Endothelial cell of umbilical vein (primary cell): ENCODE results near the gene MMP14. TPM values are rescaled to one million over a fixed set of nuclear protein-coding genes. Genes with fewer than 3 reads are reported as not detected.

ENCODE experiments used
- BruUV-seq: library from RNA; stranded (reverse); fragments of 400-500 nt; replicated peaks from 2 replicates; lab custom pipeline; 2021; lab: Mats Ljungman, UMichigan
- CTCF ChIA-PET: fragments of 300-600, 350-600 bp; sonication (Branson Sonifier 250); formaldehyde crosslinking; loops from one replicate; lab custom pipeline; 2021; ENCODE audit warnings: antibody characterized with exemption, inconsistent platforms; lab: Charles Lee
- POLR2A ChIA-PET: fragments of 300-600, 350-600 bp; sonication (Branson Sonifier 250); formaldehyde crosslinking; loops from one replicate; lab custom pipeline; 2021; ENCODE audit warnings: antibody characterized with exemption, inconsistent platforms; lab: Charles Lee
- DNase-seq: peaks from one replicate; pipeline ENCODE4 v3.0.0-alpha.2; 2011; ENCODE audit warnings: low read depth, low spot score
- FAIRE-seq: peaks from 2 replicates; lab custom pipeline; 2011; peaks lifted over from hg19 to GRCh38; lab: Jason Lieb, UNC
- H2AFZ ChIP-seq: 2 replicates; pipeline ENCODE4 v1.6.0; 2012; ENCODE audit warnings: low read depth, low read length, control low read depth, inconsistent platforms
- H3K27ac ChIP-seq: 2 replicates; pipeline ENCODE4 v1.5.1; 2011; ENCODE audit warnings: low read depth, mild to moderate bottlenecking, control low read depth, low read length, moderate library complexity; ENCODE audit not compliant: insufficient read depth
- H3K27me3 ChIP-seq, 2 experiments: 2 replicates each; pipeline versions ENCODE4 v1.6.0 to v1.6.1; 2011; ENCODE audit warnings: low read length in 2 of 2, mixed read lengths in 1 of 2; ENCODE audit not compliant: control insufficient read depth in 2 of 2, insufficient read depth in 2 of 2
- H3K36me3 ChIP-seq, 2 experiments: 2 replicates in 1 of 2; 3 replicates in 1 of 2; pipeline ENCODE4 v1.5.1; 2011; ENCODE audit warnings: low read length in 2 of 2, mild to moderate bottlenecking in 1 of 2, moderate library complexity in 1 of 2; ENCODE audit not compliant: control insufficient read depth in 2 of 2, insufficient read depth in 2 of 2; ENCODE audit errors: extremely low read depth in 1 of 2
- H3K4me1 ChIP-seq: 3 replicates; pipeline ENCODE4 v1.5.1; 2011; ENCODE audit warnings: mild to moderate bottlenecking, low read length; ENCODE audit not compliant: control insufficient read depth, insufficient read depth; ENCODE audit errors: extremely low read depth
- H3K4me2 ChIP-seq: 2 replicates; pipeline ENCODE4 v1.6.1; 2011; ENCODE audit warnings: low read length, control low read depth, mixed read lengths; ENCODE audit not compliant: insufficient read depth
- H3K4me3 ChIP-seq, 3 experiments: fragments of 200-600 bp in 1 of 3; sonication (generic), shearing (Covaris generic) in 1 of 3; replicated peaks in 1 of 3; 2 replicates each; pipeline ENCODE4 v1.5.1; 2011 to 2016; ENCODE audit warnings: control low read depth in 3 of 3, low read length in 3 of 3, mild to moderate bottlenecking in 2 of 3, inconsistent platforms in 1 of 3, low read depth in 1 of 3, moderate library complexity in 1 of 3; ENCODE audit not compliant: insufficient read depth in 1 of 3
- H3K79me2 ChIP-seq: 2 replicates; pipeline ENCODE4 v1.6.0; 2012; ENCODE audit warnings: low read length, inconsistent platforms; ENCODE audit not compliant: control insufficient read depth, insufficient read depth
- H3K9ac ChIP-seq: replicated peaks from 2 replicates; pipeline ENCODE3; 2011; ENCODE audit warnings: low read length, control low read depth; ENCODE audit not compliant: insufficient read depth; ENCODE audit errors: extremely low read depth
- H3K9me1 ChIP-seq: replicated peaks from 3 replicates; pipeline ENCODE4 v1.6.0; 2011; ENCODE audit warnings: mild to moderate bottlenecking, low read length; ENCODE audit not compliant: control insufficient read depth, insufficient read depth; ENCODE audit errors: extremely low read depth
- H3K9me3 ChIP-seq: replicated peaks from 2 replicates; pipeline ENCODE4 v1.5.1; 2012; ENCODE audit warnings: low read length, inconsistent platforms; ENCODE audit not compliant: control insufficient read depth, insufficient read depth
- H4K20me1 ChIP-seq: replicated peaks from 2 replicates; pipeline ENCODE3; 2011; ENCODE audit warnings: mild to moderate bottlenecking, low read length; ENCODE audit not compliant: control insufficient read depth, insufficient read depth; ENCODE audit errors: extremely low read depth
- EZH2 ChIP-seq: IDR thresholded peaks from 2 replicates; pipeline ENCODE4 v1.6.1; 2012; ENCODE audit warnings: borderline replicate concordance, low read depth, mild to moderate bottlenecking, moderate library complexity, low read length, inconsistent platforms; ENCODE audit not compliant: severe bottlenecking
- FOS ChIP-seq: IDR thresholded peaks from 2 replicates; pipeline ENCODE4 v1.6.1; 2011; ENCODE audit warnings: mild to moderate bottlenecking, low read length, moderate library complexity, borderline replicate concordance; ENCODE audit not compliant: insufficient read depth
- JUN ChIP-seq: IDR thresholded peaks from 2 replicates; pipeline ENCODE4 v1.6.1; 2011; ENCODE audit warnings: borderline replicate concordance, low read depth; ENCODE audit not compliant: insufficient read length, insufficient read depth
- dilution Hi-C: fragments of 300-500 bp; cut with MboI; formaldehyde crosslinking; loops from one replicate; pipeline ENCODE4 v1.15.0; 2019; ENCODE audit warnings: low sequenced_read_pairs; ENCODE audit not compliant: extremely low pct_ligation_motif_present
- intact Hi-C: fragments of 100-400 bp; cut with micrococcal nuclease; formaldehyde crosslinking; loops from one replicate; pipeline ENCODE4 v1.10.0; 2022
- polyA plus RNA-seq, 4 experiments: library from polyadenylated mRNA; depleted of rRNA in 3 of 4; stranded (reverse) in 3 of 4; unstranded in 1 of 4; fragments of >200 nt; gene quantifications; 2 replicates each; pipeline versions ENCODE4 v1.2.1 to v1.2.3, GENCODE V29; 2011 to 2012; ENCODE audit warnings: missing spikeins in 1 of 4
- total RNA-seq: library from RNA; stranded (reverse); gene quantifications from 2 replicates; pipeline ENCODE4 v1.2.3, GENCODE V29; 2021
- TF ChIP-seq, protein P1 (sequence below), 2 donors: IDR thresholded peaks; 1 replicate in 1 of 2; 2 replicates in 1 of 2; pipeline ENCODE4 v1.5.1; 2011; ENCODE audit warnings: low read length in 2 of 2, mild to moderate bottlenecking in 2 of 2, moderate library complexity in 2 of 2, control low read depth in 1 of 2, inconsistent platforms in 1 of 2, low read depth in 1 of 2; ENCODE audit not compliant: insufficient read depth in 1 of 2; ENCODE audit errors: extremely low read depth in 1 of 2

Gene MMP14
- total and polyA plus RNA-seq, 2 donors (not counting 3 experiments of a cell fraction or from before 2014, with no cell fraction given): 506 to 603 TPM

DNA sequence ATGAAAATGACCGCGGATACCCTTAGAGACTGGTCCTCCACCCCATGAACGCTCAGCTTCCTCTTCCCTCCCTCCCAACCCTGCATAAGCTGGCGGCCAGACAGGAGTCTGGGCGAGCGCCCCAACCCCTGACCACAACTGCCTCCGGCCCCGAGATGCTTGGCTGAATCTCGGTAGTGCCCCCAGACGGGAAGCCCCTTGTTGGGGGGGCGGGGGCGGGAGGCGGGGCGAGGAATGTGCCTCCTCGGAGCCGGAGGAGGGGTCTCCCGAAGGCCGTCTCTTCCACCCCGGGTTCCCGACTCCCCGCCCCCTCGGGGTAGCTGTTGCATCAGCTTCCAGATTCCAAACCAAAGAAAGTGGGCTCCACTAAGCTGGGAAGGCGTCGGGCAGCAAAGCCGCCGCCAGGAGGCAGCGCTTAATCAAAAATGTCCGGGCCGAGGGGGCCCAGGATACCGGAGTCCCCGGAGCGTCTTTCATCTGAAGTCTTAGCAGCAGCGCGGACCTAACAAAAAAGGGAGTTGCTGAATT lies 13.8 kb upstream of the MMP14 start:
- Histone ChIP-seq H3K36me3 (no peaks in the 10 kb centered on the region), H3K79me2 (no peaks in the 10 kb centered on the region), H3K4me2 (peak overlapping the region; percentile 82), H3K9me3 (no peaks in the 10 kb centered on the region), H4K20me1 (no peaks in the 10 kb centered on the region), H2AFZ (peak overlapping the region; percentile 72), H3K4me3 (peak overlapping the region; percentile 14 to 57 (median 32)), H3K9ac (peak overlapping the region; percentile 77), H3K4me1 (peaks cover 47% of the 10 kb centered on the region), H3K27me3 (no peaks in the 10 kb centered on the region), H3K27ac (peak overlapping the region; percentile 68), H3K9me1 (no peaks in the 10 kb centered on the region)
- DNase-seq (peak; percentile 91), FAIRE-seq (no peak)
- TF ChIP-seq JUN (no peak), FOS (no peak), EZH2 (no peak)
- TF ChIP-seq, protein P1, sequence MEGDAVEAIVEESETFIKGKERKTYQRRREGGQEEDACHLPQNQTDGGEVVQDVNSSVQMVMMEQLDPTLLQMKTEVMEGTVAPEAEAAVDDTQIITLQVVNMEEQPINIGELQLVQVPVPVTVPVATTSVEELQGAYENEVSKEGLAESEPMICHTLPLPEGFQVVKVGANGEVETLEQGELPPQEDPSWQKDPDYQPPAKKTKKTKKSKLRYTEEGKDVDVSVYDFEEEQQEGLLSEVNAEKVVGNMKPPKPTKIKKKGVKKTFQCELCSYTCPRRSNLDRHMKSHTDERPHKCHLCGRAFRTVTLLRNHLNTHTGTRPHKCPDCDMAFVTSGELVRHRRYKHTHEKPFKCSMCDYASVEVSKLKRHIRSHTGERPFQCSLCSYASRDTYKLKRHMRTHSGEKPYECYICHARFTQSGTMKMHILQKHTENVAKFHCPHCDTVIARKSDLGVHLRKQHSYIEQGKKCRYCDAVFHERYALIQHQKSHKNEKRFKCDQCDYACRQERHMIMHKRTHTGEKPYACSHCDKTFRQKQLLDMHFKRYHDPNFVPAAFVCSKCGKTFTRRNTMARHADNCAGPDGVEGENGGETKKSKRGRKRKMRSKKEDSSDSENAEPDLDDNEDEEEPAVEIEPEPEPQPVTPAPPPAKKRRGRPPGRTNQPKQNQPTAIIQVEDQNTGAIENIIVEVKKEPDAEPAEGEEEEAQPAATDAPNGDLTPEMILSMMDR (IDR thresholded peaks at IDR 0.05; ENCODE audit: extremely low read depth in 1 of 2, insufficient read depth in 1 of 2, low read depth in 1 of 2, low read length in 2 of 2): peak; percentile 86 to 88
- BruUV-seq: no TSS peak
- intact Hi-C loops (loop anchor here (1.0 to 10.0 kb wide), 8 partner anchors 14 to 265 kb away; partner anchors contain the start of genes CDH24, MMP14 and RBM23), dilution Hi-C loops (no loop called here)
- ChIA-PET CTCF (interaction anchor here (0.6 to 6.9 kb wide), 36 partner anchors 12 to 433 kb away, joined by 3 to 313 read pairs (median 6); partner anchors contain the start of genes ABHD4, AJUBA, LRP10 and MMP14), POLR2A (interaction anchor here (0.5 to 1.8 kb wide), 11 partner anchors 9 to 169 kb away, joined by 3 to 15 read pairs (median 5); partner anchors contain the start of genes OXA1L and REM2)
